Brain microvascular endothelial cell (primary cell): Measurements from ENCODE around the gene BLCAP.

Experiments
- DNase-seq: peaks from one replicate; pipeline ENCODE4 v3.0.0-alpha.2; 2020
- H3K27ac ChIP-seq: fragments of 250-450 bp; sonication (Bioruptor Pico); 2 replicates; pipeline ENCODE4 v1.5.1; 2020; ENCODE audit warnings: mild to moderate bottlenecking, moderate library complexity
- H3K27me3 ChIP-seq: fragments of 250-450 bp; sonication (Bioruptor Pico); replicated peaks from 2 replicates; pipeline ENCODE4 v1.5.1; 2020; ENCODE audit warnings: mild to moderate bottlenecking
- H3K36me3 ChIP-seq: fragments of 250-450 bp; sonication (Bioruptor Pico); replicated peaks from 2 replicates; pipeline ENCODE4 v1.5.1; 2020; ENCODE audit warnings: mild to moderate bottlenecking
- H3K4me3 ChIP-seq: 2 replicates; pipeline ENCODE4 v1.5.1; 2011; ENCODE audit warnings: low read depth, mild to moderate bottlenecking, control low read depth, low read length, moderate library complexity
- CTCF ChIP-seq: IDR thresholded peaks from 2 replicates; pipeline ENCODE4 v1.5.1; 2011; ENCODE audit warnings: low read depth, mild to moderate bottlenecking, moderate library complexity, low read length, control low read depth, inconsistent platforms; ENCODE audit errors: missing control alignments
- in situ Hi-C: cut with HindIII; loops from 2 replicates; pipeline ENCODE4 v1.10.0; 2017; ENCODE audit warnings: low sequenced_read_pairs, low pct_ligation_motif_present

The BLCAP gene

GRCh38 chr20:37529214-37529967 lies 1.7 kb upstream of the BLCAP start:
- Histone ChIP-seq H3K27me3 (no peaks in the 10 kb centered on the region), H3K27ac (no peak overlapping the region), H3K36me3 (no peaks in the 10 kb centered on the region), H3K4me3 (no peak overlapping the region)
- no peak for DNase-seq
- no peak for TF ChIP-seq CTCF
- in situ Hi-C loops, result loop anchor here (25.0 kb wide), 1 partner anchor 267 kb away; the partner anchor contains the start of gene GHRH

GRCh38 chr20:37528446-37529213 lies 954 bp upstream of the BLCAP start:
- Histone ChIP-seq H3K4me3 (peak overlapping the region; percentile 99), H3K36me3 (no peaks in the 10 kb centered on the region)

GRCh38 chr20:37526839-37527637 lies 638 bp downstream of the BLCAP start:
- Histone ChIP-seq H3K27me3 (no peaks in the 10 kb centered on the region), H3K36me3 (no peaks in the 10 kb centered on the region), H3K4me3 (peak overlapping the region; percentile 99), H3K27ac (peak overlapping the region; percentile 100)
- TF ChIP-seq CTCF, result no peak
- DNase-seq, result no peak
- in situ Hi-C loops, result loop anchor here (25.0 kb wide), 1 partner anchor 265 kb away; the partner anchor contains the start of gene GHRH

More at GRCh38 chr20:37528446-37529213, 954 bp upstream of the BLCAP start:
- Histone ChIP-seq H3K27ac (peak overlapping the region; percentile 100), H3K27me3 (no peaks in the 10 kb centered on the region)
- no peak for TF ChIP-seq CTCF
- no peak for DNase-seq
- in situ Hi-C loops, result loop anchor here (25.0 kb wide), 1 partner anchor 266 kb away; the partner anchor contains the start of gene GHRH

GRCh38 chr20:37526238-37526838 lies 1.3 kb downstream of the BLCAP start:
- in situ Hi-C loops, result loop anchor here (25.0 kb wide), 1 partner anchor 264 kb away; the partner anchor contains the start of gene GHRH
- TF ChIP-seq CTCF, result no peak
- peak overlapping the region; percentile 99 for H3K4me3 ChIP-seq
- DNase-seq, result peak; percentile 53
- H3K27me3 ChIP-seq, result no peaks in the 10 kb centered on the region
- H3K36me3 ChIP-seq, result no peaks in the 10 kb centered on the region
- H3K27ac ChIP-seq, result no peak overlapping the region

- Histone ChIP-seq H3K4me3 (peak overlapping the region; percentile 99), H3K27ac (no peak overlapping the region), H3K27me3 (no peaks in the 10 kb centered on the region), H3K36me3 (no peaks in the 10 kb centered on the region)
- DNase-seq, result no peak
- TF ChIP-seq CTCF, result no peak
- in situ Hi-C loops, result loop anchor here (25.0 kb wide), 1 partner anchor 264 kb away; the partner anchor contains the start of gene GHRH
These were observed 1.9 kb downstream of the BLCAP start for GRCh38 chr20:37525810-37526209.
